OCI-M2 (cell line): ENCODE results near the gene OTC.

ENCODE experiments used
- DNase-seq: peaks from one replicate; lab custom pipeline; 2025; ENCODE audit not compliant: unreplicated experiment; lab: John Stamatoyannopoulos, UW

The OTC gene

DNA sequence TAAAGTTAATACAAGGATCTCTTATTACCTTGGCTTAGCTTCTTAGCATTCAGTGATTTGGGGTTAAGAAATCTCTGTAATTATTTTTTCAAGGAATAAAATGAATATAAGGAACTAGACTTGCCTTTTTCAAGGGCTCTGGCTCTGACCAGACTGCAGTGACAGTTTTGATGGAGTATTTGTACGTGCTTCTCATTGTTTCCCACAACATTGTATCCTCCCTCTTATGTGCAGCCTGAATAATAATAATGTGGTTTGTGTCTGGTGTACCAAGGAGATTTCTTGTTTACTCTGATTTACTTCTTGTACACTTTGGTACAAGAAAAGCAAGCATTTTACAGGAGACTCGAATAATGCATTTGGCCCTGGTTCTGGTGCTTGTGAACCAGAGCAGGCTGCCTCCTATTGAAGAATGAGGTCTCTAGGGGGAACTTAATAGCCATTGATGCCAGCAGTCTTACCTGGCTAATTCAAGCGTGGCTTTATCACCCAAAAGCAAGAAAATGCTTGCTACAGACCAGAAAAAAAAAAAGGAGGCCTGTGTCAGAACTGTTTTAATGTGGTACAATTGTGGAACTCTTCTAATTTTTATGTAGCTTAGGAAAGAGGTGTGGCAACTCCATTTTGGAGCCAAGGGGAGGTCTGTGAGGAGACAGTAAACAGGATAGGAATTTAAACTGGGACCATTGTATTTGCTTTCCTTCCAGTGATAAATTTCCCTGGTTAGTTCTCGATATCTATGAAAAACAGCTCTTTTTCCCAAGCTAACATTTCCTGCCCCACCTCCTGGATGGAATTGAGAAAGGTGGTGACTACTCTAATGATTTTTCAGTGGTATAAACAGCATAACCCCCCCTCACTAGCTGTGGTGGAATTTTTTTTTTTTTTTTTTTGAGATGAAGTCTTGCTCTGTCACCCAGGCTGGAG is 5.6 kb downstream of the OTC start:
- no peak for DNase-seq

DNA sequence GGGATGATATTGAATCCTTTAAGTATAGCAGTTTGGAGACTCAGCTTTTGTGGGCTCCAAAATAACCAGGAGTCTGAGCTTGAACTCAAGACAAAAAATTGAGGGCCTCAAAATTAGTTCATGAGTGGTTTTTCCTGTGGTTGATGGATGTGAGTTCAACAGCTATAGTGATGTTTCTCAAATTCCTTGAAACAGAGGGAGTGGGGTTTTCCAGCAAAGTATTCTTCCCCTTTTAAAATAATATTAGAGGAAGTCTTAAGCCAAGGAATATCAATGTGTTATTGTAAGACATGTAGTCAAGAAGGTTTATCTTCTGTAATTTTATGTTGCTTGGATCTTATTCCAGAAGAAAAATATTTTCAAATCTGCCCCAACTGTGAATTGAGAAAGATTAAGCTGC is 10.6 kb downstream of the OTC start:
- DNase-seq, result no peak

GRCh38 chrX:38365954-38366353 is 13.6 kb downstream of the OTC start:
- DNase-seq, result no peak

DNA sequence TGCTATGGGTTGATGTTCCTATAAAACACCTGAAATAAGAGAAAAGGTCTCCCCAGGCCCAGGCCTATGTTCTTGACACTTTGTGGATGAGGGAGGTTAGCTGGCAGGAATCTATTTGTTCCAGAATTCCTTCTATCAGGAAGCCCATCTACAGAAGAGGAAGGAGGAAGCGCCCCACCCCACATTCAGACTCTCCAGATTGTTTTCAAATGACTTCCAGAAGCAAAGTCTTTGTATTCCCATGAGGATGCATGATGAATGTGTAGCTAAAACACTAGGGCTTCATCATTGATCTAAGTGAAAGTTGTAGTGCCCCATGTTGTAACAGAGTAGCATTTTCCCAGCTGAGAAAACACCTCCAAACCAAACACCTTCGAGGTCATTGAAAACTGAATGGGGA is 16.4 kb downstream of the OTC start:
- no peak for DNase-seq

DNA sequence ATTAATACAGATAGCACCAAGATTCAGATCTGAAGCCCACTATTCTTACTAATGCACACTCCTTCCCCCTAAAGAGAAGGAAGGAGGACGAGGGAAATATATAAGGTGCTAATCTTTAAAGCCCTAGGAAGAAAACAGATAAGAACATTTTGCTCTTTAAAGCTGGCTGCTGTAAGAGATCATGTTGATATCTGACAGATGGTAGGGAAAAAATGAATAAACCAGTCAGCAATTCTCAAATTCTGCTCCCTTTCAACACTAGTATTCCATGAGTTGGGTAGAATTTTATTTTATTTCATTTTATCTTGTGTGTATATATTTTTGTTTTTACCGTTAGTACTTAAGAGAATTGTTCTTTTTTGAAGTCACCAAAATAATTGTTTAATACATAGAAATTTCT is 19.2 kb downstream of the OTC start:
- no peak for DNase-seq

GRCh38 chrX:38374431-38374830 is 22.0 kb downstream of the OTC start:
- no peak for DNase-seq

DNA sequence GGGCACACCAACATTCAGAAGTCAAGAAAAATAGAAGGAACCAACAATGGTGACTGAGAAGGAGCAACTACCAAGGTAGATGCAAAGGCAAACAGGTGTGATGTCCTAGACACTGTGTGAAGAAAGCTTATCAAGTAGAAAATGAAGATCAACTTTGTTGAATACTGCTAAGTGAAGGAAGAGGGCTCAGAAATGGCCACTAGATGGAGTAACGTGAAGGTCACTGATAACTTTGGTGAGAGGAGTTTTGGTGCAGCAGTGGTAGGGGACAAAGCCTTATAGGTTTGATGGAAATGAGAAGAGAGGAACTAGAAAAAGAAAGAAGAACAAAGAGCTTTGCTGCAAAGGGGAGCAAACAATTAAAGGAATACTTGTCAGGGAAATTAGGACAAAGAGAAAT is 23.5 kb downstream of the OTC start:
- DNase-seq, result no peak

DNA sequence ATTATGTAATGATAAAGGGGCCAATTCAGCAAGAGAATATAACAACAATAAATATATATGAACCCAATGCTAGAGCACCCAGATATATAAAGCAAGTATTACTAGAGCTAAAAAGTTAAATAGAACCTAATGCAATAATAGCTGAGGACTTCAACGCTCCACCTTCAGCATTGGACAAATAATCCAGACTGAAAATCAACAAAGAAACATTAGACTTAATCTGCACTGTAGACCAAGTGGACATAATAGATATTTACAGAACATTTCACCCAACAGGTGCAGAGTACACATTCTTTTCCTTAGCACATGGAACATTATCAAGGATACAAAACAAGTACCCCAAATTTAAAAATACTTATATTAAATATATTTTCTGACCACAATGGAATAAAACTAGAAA is 24.3 kb downstream of the OTC start:
- DNase-seq, result no peak

GRCh38 chrX:38379088-38379487 is 26.7 kb downstream of the OTC start:
- DNase-seq, result no peak

DNA sequence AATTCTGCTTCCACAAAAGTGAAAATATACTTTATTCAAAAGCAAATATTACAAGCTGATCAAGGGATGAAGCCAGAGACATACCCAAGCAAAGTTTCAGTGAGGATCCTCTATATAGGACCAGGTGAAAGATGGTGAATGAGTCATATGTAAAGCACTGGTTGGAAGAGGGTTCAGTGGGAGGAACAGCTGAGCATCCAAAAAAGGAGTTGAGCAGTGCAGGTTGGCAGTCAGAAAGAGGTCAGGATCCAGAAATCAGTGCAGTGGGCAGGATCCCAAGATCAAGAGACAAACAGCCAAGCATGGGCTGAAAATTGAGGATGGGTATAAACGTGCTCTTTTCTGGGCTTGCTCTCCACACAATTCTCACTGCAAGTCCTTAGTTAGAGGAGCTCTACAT is 30.3 kb downstream of the OTC start:
- no peak for DNase-seq

DNA sequence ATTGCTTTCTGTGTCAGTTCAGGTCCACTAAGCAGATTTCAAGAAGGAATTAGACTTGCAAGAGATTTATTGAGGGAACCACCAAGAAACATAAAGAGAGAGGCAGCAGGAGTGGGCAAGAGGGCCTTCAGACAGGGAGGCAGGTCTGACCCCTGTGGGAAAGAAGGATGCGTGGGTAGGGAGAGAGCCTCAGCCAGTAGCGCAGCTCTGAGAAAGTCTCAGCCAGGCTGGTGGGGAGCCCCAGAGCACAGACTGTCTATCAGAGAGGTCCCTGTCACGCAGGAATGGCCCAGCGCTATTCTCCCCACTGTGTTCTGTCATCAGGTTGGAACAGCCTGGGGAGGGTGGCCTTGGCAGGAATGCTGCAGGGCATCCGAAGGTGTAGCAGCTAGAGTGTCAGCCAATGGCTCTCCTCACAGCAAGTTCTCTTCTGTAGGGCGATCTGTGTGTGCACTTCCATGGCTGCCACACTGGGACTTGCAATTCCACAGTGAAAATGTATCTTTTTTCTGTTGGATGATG is 48.0 kb downstream of the OTC start:
- no peak for DNase-seq

- DNase-seq, result no peak
These were observed 49.7 kb downstream of the OTC start for GRCh38 chrX:38402118-38402517.

DNA sequence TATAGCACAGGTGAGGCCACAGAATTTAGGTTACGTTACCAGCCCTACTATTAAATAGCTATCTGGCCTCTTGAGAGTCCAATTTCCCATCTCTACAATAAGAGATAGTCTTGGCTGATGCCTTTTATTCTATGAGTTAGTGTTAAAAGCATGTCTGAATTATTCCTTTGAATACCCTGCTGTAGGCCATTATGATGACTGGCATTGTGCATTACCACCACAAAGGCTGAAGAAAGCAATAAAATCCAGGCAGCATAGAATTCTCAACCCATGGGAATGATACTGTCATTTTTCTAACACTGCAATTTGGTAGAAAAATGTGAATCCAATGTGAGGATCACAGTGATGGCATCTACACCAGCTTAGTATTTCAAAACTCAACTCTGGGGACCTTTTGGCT is 51.4 kb downstream of the OTC start:
- no peak for DNase-seq

- no peak for DNase-seq
These were observed 54.7 kb downstream of the OTC start for GRCh38 chrX:38407126-38407525.

GRCh38 chrX:38409289-38409688 is 56.9 kb downstream of the OTC start:
- DNase-seq, result no peak

DNA sequence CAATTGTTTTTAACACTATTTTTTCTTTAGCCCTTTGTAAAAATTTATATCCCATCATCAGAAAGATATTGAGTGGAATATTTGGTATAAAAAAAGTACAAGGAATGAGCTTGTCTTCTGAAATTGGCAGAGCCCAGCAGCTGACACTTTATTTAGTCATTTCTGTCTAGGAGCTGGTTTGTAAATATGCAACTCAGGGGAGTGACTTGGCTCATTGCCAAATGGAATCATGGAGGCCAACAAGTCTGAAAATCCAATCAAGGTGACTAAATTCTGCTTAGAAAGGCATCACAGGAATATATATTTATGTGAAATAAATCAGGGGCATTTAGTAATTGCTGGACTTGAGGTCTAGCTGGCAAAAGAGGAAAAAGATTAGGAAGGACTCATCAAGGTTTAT is 74.4 kb downstream of the OTC start:
- DNase-seq, result no peak

DNA sequence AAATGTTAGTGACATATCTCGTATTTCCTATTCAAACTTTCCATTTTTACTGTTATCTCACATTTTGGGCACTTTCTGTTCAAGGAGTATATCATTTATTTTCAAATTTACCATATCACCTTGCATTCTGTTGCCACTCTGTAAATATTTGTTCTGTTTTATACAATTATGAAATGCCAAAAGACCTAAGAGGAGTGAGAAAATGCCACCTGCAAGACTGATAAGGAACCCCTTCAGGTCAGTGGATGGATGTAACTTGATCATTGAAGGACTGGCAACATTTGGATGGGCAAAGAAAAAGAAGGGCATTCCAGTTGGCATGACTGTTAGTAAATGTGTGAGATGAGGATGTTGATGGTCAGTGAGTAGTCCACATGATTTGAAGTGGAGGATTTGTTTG is 79.1 kb downstream of the OTC start:
- no peak for DNase-seq

DNA sequence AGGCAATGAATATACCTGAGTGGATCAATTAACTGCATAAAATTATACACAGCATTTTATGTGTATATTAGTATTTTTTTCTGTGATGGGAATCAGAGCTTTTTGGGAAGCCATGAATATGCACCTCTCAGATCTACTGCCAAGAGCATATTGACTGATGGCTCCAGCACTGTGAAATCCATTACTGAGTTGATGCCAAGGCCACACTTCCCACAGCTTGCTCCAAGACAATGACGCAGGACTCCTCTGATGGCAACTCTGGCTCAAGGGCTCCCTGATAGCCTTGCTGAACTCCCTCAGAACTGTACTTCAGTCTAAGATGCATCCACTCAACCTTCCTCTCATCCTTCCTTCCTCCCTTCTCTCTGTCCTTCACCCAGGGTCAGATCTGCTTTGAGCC is 82.7 kb downstream of the OTC start:
- no peak for DNase-seq

GRCh38 chrX:38437093-38437492 is 84.7 kb downstream of the OTC start:
- DNase-seq, result no peak

- no peak for DNase-seq
These were observed 85.9 kb downstream of the OTC start for GRCh38 chrX:38438321-38438720.

DNA sequence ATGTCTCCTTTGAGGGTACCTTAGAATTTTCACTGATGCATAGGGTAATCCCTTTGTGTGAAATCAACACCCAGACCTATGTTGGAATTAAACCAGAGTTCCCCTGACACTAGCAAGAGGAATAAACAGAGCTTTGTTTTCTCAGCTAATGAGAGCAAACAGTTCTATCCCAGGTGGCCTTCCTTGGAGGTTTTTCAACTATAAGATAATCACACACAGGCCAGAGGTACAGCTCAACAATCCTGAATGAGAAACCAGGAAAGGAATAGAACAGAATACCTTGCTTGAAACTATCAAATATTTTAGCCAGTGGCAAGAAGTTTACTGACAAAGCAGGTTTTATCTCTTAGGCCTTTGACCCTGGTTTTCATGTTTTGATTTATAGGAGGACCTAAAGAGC is 100.2 kb downstream of the OTC start:
- DNase-seq, result no peak

DNA sequence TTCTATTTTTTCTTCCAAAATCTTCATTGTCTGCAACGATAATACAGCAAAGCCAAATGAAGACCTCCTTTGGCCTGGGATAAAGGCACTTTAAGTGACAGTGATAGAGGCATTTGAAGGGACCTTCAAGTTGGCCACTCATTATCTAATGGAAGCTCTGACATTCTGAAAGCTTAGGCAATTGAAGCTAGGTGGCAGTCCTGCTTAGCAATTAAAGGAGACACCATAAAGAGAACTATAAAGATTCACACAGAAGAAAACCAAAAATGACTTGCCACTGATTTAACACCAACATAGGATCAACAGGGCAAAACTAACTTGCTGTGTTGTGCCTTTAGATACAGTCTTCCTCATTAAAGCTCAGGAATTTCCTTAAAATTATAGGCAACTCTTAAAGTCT is 105.7 kb downstream of the OTC start:
- DNase-seq, result no peak

DNA sequence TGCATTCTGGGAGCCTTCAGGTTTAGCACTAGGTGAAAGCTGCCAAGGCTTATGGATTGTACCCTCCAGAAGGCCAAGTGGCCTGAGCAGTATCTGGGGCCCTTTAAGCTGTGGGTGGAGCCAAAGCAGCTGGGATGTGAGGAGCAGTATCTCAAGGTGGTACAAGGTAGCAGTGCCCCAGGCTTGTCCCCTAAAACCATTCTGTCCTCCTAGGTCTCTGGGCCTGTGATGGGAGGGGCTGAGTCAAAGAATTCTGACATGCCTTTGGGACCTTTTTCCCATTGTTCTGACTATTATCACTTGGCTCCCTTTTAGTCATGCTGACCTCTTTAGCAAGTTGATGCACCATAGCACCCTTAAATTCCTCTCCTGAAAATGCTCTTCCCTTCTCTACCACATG is 109.9 kb downstream of the OTC start:
- DNase-seq, result no peak
